K562 treated with DMSO at 1 percent for 24 hours (cell line): ENCODE results near the gene DOCK10. TPM values are rescaled to one million over a fixed set of nuclear protein-coding genes. Genes with fewer than 3 reads are reported as not detected.

ENCODE experiments used
- total RNA-seq: library from RNA; unstranded; fragments of 300-600 nt; gene quantifications from 2 replicates; pipeline ENCODE4 v1.2.3, GENCODE V29; 2022; ENCODE audit warnings: low read depth; ENCODE audit not compliant: insufficient read depth

DOCK10 gene
- total RNA-seq, result 0.27 TPM in 1 of 2 replicates, not detected in the other

DNA sequence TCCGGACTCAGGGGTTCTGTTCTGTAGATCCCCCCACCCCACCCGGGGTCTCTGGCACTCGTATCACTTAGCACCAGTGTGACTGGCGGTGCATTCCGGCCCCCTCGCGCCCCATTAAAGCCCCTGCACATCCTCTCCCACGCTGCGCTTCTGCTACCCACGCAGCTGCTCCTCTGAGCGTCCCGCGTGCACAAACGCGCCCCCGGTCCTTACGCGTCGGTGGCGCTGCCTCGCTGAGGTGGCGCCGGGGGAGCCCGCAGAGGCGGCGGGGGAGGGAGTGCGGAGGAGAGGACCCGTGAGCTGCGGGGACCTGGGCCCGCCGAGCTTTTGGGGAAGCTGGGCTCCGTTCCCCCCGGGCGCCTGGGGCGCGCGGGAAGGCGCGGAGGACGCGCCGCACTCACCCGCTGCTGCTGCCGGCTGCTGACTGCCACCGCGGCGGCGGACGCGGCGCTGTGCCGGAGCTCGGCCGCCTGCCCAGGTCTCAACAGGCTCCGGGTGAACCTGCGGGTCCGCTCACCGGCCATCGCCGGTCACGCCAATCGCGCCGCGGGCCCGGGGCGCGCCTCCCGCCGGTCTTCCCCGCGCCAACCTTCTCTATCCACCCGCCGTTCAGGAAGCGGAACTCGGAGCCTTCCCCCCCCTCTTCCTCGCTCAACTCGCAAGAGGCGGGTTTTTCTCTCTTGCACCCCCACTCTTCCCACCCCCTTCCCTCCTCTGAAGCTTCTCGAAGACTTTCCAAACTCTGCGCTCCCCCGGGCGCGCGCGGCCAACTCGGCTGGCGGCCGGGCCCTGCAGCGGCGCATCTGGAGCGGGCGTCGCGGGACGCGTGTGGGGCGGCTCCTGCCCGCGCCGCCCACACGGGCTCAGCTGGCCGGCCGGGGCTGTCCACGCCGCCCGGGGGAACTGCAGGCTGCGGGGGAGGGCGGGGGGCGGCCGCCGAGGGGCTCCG lies at the start of gene DOCK10:
Gene DOCK10, minus strand, starts transcription at position 618 of the 949 bp plus-strand sequence. Its CDS starts 94 bp downstream, at position 524.

DNA sequence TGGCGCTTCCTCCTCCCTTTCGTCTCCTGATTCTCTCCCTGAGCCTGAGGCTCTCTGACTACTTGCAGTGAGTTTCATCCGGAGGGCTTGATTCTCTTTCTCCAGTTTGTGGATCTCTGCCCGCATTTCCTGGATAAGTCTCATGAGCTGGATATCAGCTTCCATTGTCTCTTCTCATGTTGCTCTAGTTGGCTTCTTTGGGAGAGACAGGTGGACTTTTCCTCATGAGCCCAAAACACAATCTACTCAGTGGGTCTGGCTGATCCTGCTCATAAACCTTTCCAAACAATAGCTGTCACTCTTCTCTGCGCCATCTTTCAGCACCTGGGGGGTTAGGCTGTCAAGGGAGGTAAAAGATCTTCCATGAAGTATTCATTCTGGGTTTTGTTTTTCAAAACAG lies 326.1 kb downstream of the DOCK10 start, which contains the start of gene CCDC195:
Gene CCDC195, minus strand, starts transcription at position 165 of the 400 bp plus-strand sequence. Its CDS starts 0 bp downstream, at position 165.

